ENCODE data around the gene KDM2A. TPM values are rescaled to one million over a fixed set of nuclear protein-coding genes. Genes with fewer than 3 reads are reported as not detected.

Gene KDM2A
- total RNA-seq (2022; extraction: Qiagen RNA extraction; ENCODE audit: low read depth): 41.7 to 51.3 TPM (median 49.3 TPM) in 5 replicates

DNA sequence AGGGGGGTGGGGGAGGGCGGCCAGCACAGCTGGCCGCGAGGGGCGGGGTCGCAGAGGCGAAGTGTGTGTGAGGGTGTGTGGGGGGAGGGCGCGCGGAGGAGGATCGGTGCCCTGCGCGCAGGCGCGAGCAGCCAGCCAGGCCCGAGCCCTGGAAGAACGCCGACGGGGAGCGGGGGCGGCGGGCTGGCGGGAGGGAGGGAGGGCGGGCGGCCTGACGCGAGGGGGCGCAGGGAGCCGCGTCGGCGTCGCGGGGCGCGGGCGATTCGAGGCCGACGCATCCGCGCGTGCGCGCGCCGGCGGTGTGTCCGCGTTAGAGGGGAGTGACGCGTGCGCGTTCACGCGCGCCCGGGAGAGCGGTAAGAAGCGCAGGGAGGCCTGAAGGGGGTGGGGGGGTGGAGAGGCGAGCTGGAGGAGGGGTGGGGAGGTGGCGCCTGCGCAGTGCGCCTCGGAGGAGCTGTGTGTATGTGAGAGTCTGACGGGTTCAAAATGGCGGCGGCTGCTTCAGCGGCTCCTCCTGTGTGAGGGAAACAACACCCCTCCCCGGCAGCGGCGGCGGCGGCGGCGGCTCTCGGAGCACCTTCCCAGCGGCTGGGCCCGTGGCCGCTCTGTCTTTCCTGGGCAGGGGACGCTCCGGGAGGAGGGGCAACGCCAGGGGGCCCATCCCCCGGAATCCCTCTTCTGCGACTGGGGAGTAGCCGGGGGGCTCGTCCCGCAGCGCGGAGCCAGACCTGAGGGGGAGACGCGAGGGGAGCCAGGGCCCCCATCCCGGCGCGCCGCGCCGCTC lies at the start of gene KDM2A:
KDM2A (plus strand) TSS at position 463 of the 784 bp plus-strand sequence. CDS start 2,054 bp downstream, outside the sequence.

DNA sequence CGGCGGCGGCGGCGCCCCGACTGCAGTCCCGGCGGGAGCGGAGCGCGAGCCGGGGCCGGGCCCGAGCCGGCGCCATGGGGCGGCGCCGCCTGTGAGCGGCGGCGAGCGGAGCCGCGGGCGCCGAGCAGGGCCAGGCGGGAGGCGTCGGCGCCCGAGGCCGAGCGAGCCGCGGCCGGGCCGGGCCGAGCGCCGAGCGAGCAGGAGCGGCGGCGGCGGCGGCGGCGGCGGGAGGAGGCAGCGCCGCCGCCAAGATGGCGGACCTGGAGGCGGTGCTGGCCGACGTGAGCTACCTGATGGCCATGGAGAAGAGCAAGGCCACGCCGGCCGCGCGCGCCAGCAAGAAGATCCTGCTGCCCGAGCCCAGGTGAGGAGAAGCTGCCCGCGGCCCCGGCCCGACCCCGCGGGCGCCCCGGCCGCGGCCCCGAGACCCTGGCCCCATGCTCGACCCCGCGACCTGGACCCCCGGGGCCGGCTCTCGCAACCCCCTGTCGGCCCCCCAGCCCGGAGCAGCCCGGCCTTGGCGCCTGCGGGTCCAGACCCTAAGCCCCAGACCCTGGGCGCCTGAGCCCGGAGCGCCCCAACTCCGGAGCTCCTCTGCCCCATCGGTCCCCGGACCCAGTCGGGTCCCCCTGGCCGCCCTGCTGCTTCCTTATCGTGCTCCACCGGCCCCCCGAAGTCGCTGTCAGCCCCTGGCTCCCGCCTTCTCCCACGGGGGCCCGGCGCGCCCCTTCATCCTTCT lies 147.6 kb downstream of the KDM2A start, which contains the start of gene GRK2:
GRK2 (plus strand) TSS at position 25 of the 739 bp plus-strand sequence; CDS start at position 252, 227 bp downstream.

DNA sequence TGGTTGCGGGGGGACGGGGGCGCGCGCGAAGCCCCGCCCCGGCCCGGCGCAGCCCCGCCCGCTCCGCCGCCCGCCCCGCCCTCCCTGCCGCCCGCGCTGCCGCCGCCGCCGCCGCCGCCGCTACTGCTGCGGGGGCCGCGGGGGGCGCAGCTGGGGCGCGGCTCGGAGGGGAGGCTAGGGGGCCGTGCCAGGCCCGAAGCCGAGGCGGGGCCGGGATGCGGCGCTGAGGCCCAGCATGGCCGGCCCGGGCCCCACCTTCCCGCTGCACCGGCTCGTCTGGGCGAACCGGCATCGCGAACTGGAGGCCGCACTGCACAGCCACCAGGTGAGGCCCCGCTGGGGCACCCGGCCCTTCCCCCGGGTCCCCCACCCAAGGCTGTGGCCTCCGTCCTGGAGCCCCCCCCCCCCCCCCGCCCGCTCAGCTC lies 170.2 kb downstream of the KDM2A start, which contains the start of gene ANKRD13D:
ANKRD13D (plus strand) TSS at position 78 of the 425 bp plus-strand sequence; CDS start at position 236, 158 bp downstream.

DNA sequence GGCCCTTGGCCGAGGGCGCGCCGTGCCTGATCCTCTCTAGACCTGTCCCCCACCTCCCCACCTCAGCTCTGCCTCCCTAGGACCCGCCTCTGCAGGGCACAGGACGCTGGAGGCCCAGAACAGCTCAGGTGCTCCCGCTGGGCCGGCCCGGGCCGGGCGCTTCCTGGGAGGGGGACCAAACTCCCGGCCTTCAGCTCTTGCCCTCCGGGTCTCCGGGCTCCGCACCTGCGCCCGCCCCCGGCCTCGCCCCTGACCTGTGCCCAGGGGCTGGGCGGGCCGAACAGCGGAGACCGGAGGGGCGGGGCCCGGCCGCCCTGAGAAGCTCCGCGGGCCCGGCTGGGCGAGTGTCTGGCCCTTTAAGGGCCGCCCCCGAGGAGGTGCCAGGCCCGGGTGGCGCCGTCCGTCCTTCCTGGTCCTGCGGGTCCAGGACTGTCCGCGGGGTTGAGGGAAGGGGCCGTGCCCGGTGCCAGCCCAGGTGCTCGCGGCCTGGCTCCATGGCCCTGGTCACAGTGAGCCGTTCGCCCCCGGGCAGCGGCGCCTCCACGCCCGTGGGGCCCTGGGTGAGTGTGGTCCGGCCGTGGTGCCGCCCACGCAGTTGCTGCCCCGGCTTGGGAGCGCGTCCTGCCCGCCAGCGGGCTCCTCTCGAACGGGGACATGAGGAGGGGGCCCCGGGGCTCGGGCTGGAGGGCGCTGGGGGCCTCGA lies 184.2 kb downstream of the KDM2A start, which contains the start of gene SSH3:
SSH3 (plus strand) TSS at position 399 of the 703 bp plus-strand sequence; CDS start at position 495, 96 bp downstream.

Other genes with a start within 250 kb of the KDM2A start
- 18.8 to 44.8 TPM (median 36.0 TPM) in 5 replicates for gene PC, start 160.9 kb upstream of the KDM2A start, total RNA-seq (2022; extraction: Qiagen RNA extraction; ENCODE audit: low read depth)
- gene C11orf86, start 144.0 kb upstream of the KDM2A start, total RNA-seq (2022; extraction: Qiagen RNA extraction; ENCODE audit: low read depth): 34.6 to 89.6 TPM (median 68.0 TPM) in 5 replicates
- gene SYT12, start 96.1 kb upstream of the KDM2A start, total RNA-seq (2022; extraction: Qiagen RNA extraction; ENCODE audit: low read depth): 13.3 to 22.9 TPM (median 17.8 TPM) in 5 replicates
- 28.9 to 58.5 TPM (median 44.9 TPM) in 5 replicates for gene RHOD, start 62.4 kb upstream of the KDM2A start, total RNA-seq (2022; extraction: Qiagen RNA extraction; ENCODE audit: low read depth)
- 24.2 to 47.0 TPM (median 42.2 TPM) in 5 replicates for gene GRK2, start 147.2 kb downstream of the KDM2A start, total RNA-seq (2022; extraction: Qiagen RNA extraction; ENCODE audit: low read depth)
- gene ANKRD13D, start 170.0 kb downstream of the KDM2A start, total RNA-seq (2022; extraction: Qiagen RNA extraction; ENCODE audit: low read depth): 16.2 to 30.1 TPM (median 24.8 TPM) in 5 replicates
- gene SSH3, start 184.3 kb downstream of the KDM2A start, total RNA-seq (2022; extraction: Qiagen RNA extraction; ENCODE audit: low read depth): 18.7 to 29.1 TPM (median 27.1 TPM) in 5 replicates
- gene POLD4, start 234.3 kb downstream of the KDM2A start, total RNA-seq (2022; extraction: Qiagen RNA extraction; ENCODE audit: low read depth): 178 to 259 TPM (median 241 TPM) in 5 replicates